ENCODE measurements around the gene KLHL2.
A peak's percentile ranks its signal among the peaks of the same experiment; 100 is the strongest.

Gene KLHL2

GRCh38 chr4:165359506-165359905 is 152.1 kb downstream of the KLHL2 start:
- Histone ChIP-seq H2BK5ac (ENCODE audit: low read length) (no peak overlapping the region), H3K4ac (ENCODE audit: low read depth, low read length) (no peak overlapping the region), H4K5ac (ENCODE audit: low read length) (no peak overlapping the region), H3K79me1 (ENCODE audit: low read length) (no peaks in the 10 kb centered on the region), H3K79me2 (ENCODE audit: control insufficient read depth, insufficient read depth, low read length) (no peaks in the 10 kb centered on the region), H2BK120ac (ENCODE audit: low read depth, low read length) (no peak overlapping the region), H3K4me1 (ENCODE audit: control insufficient read depth, low read depth, low read length) (no peaks in the 10 kb centered on the region), H3K4me2 (ENCODE audit: low read length) (no peak overlapping the region), H3K4me3 (ENCODE audit: low read length) (no peak overlapping the region), H3K27ac (ENCODE audit: low read depth, low read length) (no peak overlapping the region), H3K18ac (ENCODE audit: low read length) (no peak overlapping the region), H3K36me3 (ENCODE audit: control insufficient read depth, insufficient read depth, low read length) (no peaks in the 10 kb centered on the region), H3K27me3 (ENCODE audit: insufficient read depth, low read length, poor library complexity) (no peaks in the 10 kb centered on the region), H2AK5ac (ENCODE audit: low read length) (no peak overlapping the region), H3K9ac (ENCODE audit: low read length) (no peak overlapping the region), H3K23ac (ENCODE audit: low read length) (no peak overlapping the region), H2BK15ac (replicated peaks; ENCODE audit: low read depth) (no peak overlapping the region), H3K56ac (ENCODE audit: low read length) (no peak overlapping the region), H4K8ac (ENCODE audit: low read depth, low read length) (no peak overlapping the region)
- WGBS (ENCODE audit: extremely low coverage, insufficient coverage, low lambda C conversion rate) = no CpG with 5 or more reads among the region's 2 CpGs
- no peak for DNase-seq

DNA sequence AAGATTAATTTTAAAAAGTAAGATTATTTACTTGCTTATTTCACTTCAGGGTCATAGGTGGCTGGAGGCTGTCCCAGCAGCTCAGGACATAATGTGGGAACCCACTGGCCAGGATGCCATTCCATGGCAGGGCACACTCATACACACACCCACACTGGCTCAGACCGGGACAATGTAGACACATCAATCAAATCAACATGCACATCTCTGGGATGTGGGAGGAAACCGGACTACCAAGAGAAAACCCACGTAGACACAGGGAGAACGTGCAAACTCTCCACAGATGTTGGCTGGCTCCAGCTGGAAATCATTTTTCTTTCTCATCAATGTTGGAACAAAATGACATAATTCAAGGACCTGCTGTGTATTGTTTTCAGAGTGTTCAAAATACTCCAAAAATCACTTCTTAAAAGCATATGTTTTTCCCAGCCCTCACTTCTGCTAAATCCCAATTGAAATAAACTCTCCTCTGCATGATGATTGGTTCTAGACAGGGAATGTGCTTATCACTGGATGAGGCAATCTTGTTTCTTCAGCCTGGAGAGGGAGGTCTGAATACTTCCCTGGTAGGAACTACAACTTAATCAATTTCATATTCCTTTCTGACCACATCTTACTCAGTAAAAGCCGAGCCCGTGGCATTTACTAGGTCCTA is 152.8 kb downstream of the KLHL2 start:
- Histone ChIP-seq H3K18ac (ENCODE audit: low read length) (no peak overlapping the region), H3K23ac (ENCODE audit: low read length) (no peak overlapping the region), H2AK5ac (ENCODE audit: low read length) (no peak overlapping the region), H4K5ac (ENCODE audit: low read length) (no peak overlapping the region), H3K9ac (ENCODE audit: low read length) (no peak overlapping the region), H3K36me3 (ENCODE audit: control insufficient read depth, insufficient read depth, low read length) (no peaks in the 10 kb centered on the region), H3K56ac (ENCODE audit: low read length) (no peak overlapping the region), H2BK120ac (ENCODE audit: low read depth, low read length) (no peak overlapping the region), H3K4me3 (ENCODE audit: low read length) (no peak overlapping the region), H3K79me1 (ENCODE audit: low read length) (no peaks in the 10 kb centered on the region), H2BK5ac (ENCODE audit: low read length) (no peak overlapping the region), H4K8ac (ENCODE audit: low read depth, low read length) (no peak overlapping the region), H3K4me2 (ENCODE audit: low read length) (no peak overlapping the region), H3K79me2 (ENCODE audit: control insufficient read depth, insufficient read depth, low read length) (no peaks in the 10 kb centered on the region), H3K4me1 (ENCODE audit: control insufficient read depth, low read depth, low read length) (peaks cover 2% of the 10 kb centered on the region), H3K27me3 (ENCODE audit: insufficient read depth, low read length, poor library complexity) (no peaks in the 10 kb centered on the region), H3K4ac (ENCODE audit: low read depth, low read length) (no peak overlapping the region), H2BK15ac (replicated peaks; ENCODE audit: low read depth) (peak overlapping the region; percentile 23), H3K27ac (ENCODE audit: low read depth, low read length) (no peak overlapping the region)
- no CpG with 5 or more reads among the region's 6 CpGs for WGBS (ENCODE audit: extremely low coverage, insufficient coverage, low lambda C conversion rate)
- DNase-seq = no peak

DNA sequence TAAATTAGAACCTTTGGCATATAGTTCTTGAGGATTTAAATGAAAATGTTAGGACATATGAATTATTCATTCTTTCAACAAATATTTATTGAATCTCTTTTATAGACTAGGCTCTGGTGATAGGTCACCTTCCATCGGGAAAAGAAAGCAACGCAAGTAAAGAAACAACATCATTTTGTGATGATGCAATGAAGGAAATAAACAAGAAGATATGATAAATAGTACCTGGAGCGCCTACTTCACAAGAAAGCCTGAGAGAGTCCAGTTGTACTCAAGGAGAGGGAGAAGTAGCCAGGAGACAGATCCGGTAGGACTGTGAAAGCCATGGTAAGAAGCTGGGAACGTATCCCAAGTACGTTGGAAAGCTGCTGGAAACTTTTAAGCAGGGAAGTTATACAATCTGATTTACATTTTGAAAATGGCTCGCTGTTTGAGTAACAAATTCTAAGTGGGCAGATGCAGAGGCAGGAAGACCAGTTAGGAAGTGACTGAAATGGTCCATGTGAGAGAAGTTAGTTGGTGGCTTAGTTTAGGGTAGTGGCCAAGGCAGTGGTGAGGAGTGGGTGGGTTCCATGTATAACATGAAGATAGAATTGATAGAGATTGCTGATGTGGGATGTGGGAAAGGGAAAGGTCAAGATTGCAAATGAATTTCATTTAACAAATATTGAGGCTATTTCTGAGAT is 153.8 kb downstream of the KLHL2 start:
- H3K18ac ChIP-seq (ENCODE audit: low read length) = no peak overlapping the region
- no peak overlapping the region for H3K4ac ChIP-seq (ENCODE audit: low read depth, low read length)
- WGBS (ENCODE audit: extremely low coverage, insufficient coverage, low lambda C conversion rate) = no CpG with 5 or more reads among the region's 7 CpGs
- no peak overlapping the region for H3K4me3 ChIP-seq (ENCODE audit: low read length)
- H4K5ac ChIP-seq (ENCODE audit: low read length) = no peak overlapping the region
- no peaks in the 10 kb centered on the region for H3K79me2 ChIP-seq (ENCODE audit: control insufficient read depth, insufficient read depth, low read length)
- no peak for DNase-seq
- no peak overlapping the region for H2BK5ac ChIP-seq (ENCODE audit: low read length)
- H3K27ac ChIP-seq (ENCODE audit: low read depth, low read length) = no peak overlapping the region
- no peak overlapping the region for H2AK5ac ChIP-seq (ENCODE audit: low read length)
- H3K9ac ChIP-seq (ENCODE audit: low read length) = no peak overlapping the region
- H3K23ac ChIP-seq (ENCODE audit: low read length) = no peak overlapping the region
- H3K27me3 ChIP-seq (ENCODE audit: insufficient read depth, low read length, poor library complexity) = no peaks in the 10 kb centered on the region
- no peak overlapping the region for H3K4me2 ChIP-seq (ENCODE audit: low read length)
- H2BK15ac ChIP-seq (replicated peaks; ENCODE audit: low read depth) = no peak overlapping the region
- H3K79me1 ChIP-seq (ENCODE audit: low read length) = no peaks in the 10 kb centered on the region
- H4K8ac ChIP-seq (ENCODE audit: low read depth, low read length) = no peak overlapping the region
- H2BK120ac ChIP-seq (ENCODE audit: low read depth, low read length) = no peak overlapping the region
- H3K56ac ChIP-seq (ENCODE audit: low read length) = no peak overlapping the region
- H3K4me1 ChIP-seq (ENCODE audit: control insufficient read depth, low read depth, low read length) = peaks cover 2% of the 10 kb centered on the region
- no peaks in the 10 kb centered on the region for H3K36me3 ChIP-seq (ENCODE audit: control insufficient read depth, insufficient read depth, low read length)

- Histone ChIP-seq H3K79me2 (ENCODE audit: control insufficient read depth, insufficient read depth, low read length) (no peaks in the 10 kb centered on the region), H3K79me1 (ENCODE audit: low read length) (no peaks in the 10 kb centered on the region), H4K8ac (ENCODE audit: low read depth, low read length) (no peak overlapping the region), H3K56ac (ENCODE audit: low read length) (no peak overlapping the region), H2BK15ac (replicated peaks; ENCODE audit: low read depth) (no peak overlapping the region), H4K5ac (ENCODE audit: low read length) (no peak overlapping the region), H3K36me3 (ENCODE audit: control insufficient read depth, insufficient read depth, low read length) (no peaks in the 10 kb centered on the region), H3K27me3 (ENCODE audit: insufficient read depth, low read length, poor library complexity) (no peaks in the 10 kb centered on the region), H3K27ac (ENCODE audit: low read depth, low read length) (no peak overlapping the region), H2BK120ac (ENCODE audit: low read depth, low read length) (no peak overlapping the region), H3K4ac (ENCODE audit: low read depth, low read length) (no peak overlapping the region), H2AK5ac (ENCODE audit: low read length) (no peak overlapping the region), H3K4me2 (ENCODE audit: low read length) (no peak overlapping the region), H3K23ac (ENCODE audit: low read length) (no peak overlapping the region), H3K4me1 (ENCODE audit: control insufficient read depth, low read depth, low read length) (peaks cover 2% of the 10 kb centered on the region), H2BK5ac (ENCODE audit: low read length) (no peak overlapping the region), H3K9ac (ENCODE audit: low read length) (no peak overlapping the region), H3K18ac (ENCODE audit: low read length) (no peak overlapping the region), H3K4me3 (ENCODE audit: low read length) (no peak overlapping the region)
- WGBS (ENCODE audit: extremely low coverage, insufficient coverage, low lambda C conversion rate) = no CpG with 5 or more reads among the region's 2 CpGs
- no peak for DNase-seq
These were observed 154.4 kb downstream of the KLHL2 start for GRCh38 chr4:165361810-165362209.

DNA sequence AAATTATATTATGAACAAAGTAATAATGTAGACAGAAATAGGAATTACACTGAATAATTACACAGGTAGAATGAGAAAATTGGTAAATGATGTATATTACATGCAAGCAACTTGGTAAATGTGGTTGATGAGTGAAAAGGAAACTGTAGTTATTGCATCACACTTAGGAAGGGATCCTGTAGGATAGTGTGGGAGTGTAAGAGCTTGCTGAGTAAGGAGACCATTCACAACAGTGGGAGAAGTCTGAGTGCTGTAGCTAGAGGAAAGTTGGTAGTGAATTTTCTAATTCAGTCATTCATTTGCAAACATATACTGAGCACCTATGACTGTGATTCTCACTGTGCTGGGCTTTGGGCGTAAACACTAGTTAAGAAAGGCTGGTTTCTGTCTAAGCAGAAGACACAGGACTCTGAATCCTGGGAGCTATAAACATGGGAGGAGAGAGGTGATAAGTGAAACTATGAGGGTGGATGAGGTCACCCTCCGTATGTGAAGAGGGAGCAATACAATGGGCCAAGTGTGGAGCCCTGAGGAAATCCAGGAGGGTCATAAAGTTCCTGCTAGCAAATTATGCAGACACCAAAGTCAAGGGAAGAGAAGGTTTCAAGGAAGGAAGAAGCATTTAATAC is 157.2 kb downstream of the KLHL2 start:
- Histone ChIP-seq H3K79me2 (ENCODE audit: control insufficient read depth, insufficient read depth, low read length) (no peaks in the 10 kb centered on the region), H3K27me3 (ENCODE audit: insufficient read depth, low read length, poor library complexity) (no peaks in the 10 kb centered on the region), H3K27ac (ENCODE audit: low read depth, low read length) (no peak overlapping the region), H3K4me1 (ENCODE audit: control insufficient read depth, low read depth, low read length) (peaks cover 2% of the 10 kb centered on the region), H3K4me3 (ENCODE audit: low read length) (no peak overlapping the region), H3K36me3 (ENCODE audit: control insufficient read depth, insufficient read depth, low read length) (no peaks in the 10 kb centered on the region), H2BK15ac (replicated peaks; ENCODE audit: low read depth) (no peak overlapping the region), H3K4ac (ENCODE audit: low read depth, low read length) (no peak overlapping the region), H2BK5ac (ENCODE audit: low read length) (no peak overlapping the region), H4K8ac (ENCODE audit: low read depth, low read length) (no peak overlapping the region), H3K18ac (ENCODE audit: low read length) (no peak overlapping the region), H3K9ac (ENCODE audit: low read length) (no peak overlapping the region), H4K5ac (ENCODE audit: low read length) (no peak overlapping the region), H3K79me1 (ENCODE audit: low read length) (no peaks in the 10 kb centered on the region), H2AK5ac (ENCODE audit: low read length) (no peak overlapping the region), H3K56ac (ENCODE audit: low read length) (no peak overlapping the region), H3K4me2 (ENCODE audit: low read length) (no peak overlapping the region), H3K23ac (ENCODE audit: low read length) (no peak overlapping the region), H2BK120ac (ENCODE audit: low read depth, low read length) (no peak overlapping the region)
- DNase-seq = peak; percentile 86
- WGBS (ENCODE audit: extremely low coverage, insufficient coverage, low lambda C conversion rate) = no CpG with 5 or more reads among the region's 2 CpGs

Data from mesendoderm (in vitro differentiated cells).